Mucosa of descending colon (tissue), 3 donors: ENCODE measurements around the gene THEM4. TPM values are rescaled to one million over a fixed set of nuclear protein-coding genes. Genes with fewer than 3 reads are reported as not detected.

Source experiments
- ATAC-seq: fragments of 200-7000 bp; cut with Tn5 transposase; one replicate; pipeline ENCODE4 v1.9.1; 2020; ENCODE audit warnings: mild to moderate bottlenecking, moderate library complexity
- DNase-seq, 3 donors: peaks; one replicate each; pipeline ENCODE4 v3.0.0-alpha.2; 2020
- H3K36me3 ChIP-seq: fragments of 200-600 bp; one replicate; pipeline ENCODE4 v1.8.0; 2021; ENCODE audit warnings: low read depth, mild to moderate bottlenecking
- H3K4me1 ChIP-seq: fragments of 200-600 bp; one replicate; pipeline ENCODE4 v1.8.0; 2021; ENCODE audit warnings: low read depth, mild to moderate bottlenecking
- H3K4me3 ChIP-seq: fragments of 200-600 bp; one replicate; pipeline ENCODE4 v1.8.0; 2021; ENCODE audit warnings: mild to moderate bottlenecking
- H3K9me3 ChIP-seq: fragments of 200-600 bp; one replicate; pipeline ENCODE4 v1.8.0; 2021; ENCODE audit warnings: mild to moderate bottlenecking
- intact Hi-C, 2 donors: fragments of 100-400 bp; cut with DNase I in 1 of 2; cut with micrococcal nuclease in 1 of 2; formaldehyde crosslinking; loops; one replicate each; pipeline versions ENCODE4 v1.11.0 to v1.11.1; 2022; cut with DNase I, micrococcal nuclease
- total RNA-seq, 3 donors: library from RNA; stranded (reverse); fragmentation: NEBNext Ultra II Directional in 2 of 3; extraction: Animal tissue kit (Norgen Biotek cat#: 25700) in 2 of 3; gene quantifications; one replicate each; pipeline versions ENCODE4 v1.2.1 to v1.2.4, GENCODE V29; 2021 to 2023
- TF ChIP-seq, protein P1 (sequence below): fragments of 200-600 bp; IDR thresholded peaks from one replicate; pipeline ENCODE4 v1.8.0; 2022; ENCODE audit warnings: antibody characterized with exemption, mild to moderate bottlenecking
- donor health status: DM: no; HTN: no; CAD: no; lungs with moderate emphysema.
- donor health status: DM: no; HTN: no; CAD: no.
- donor health status: DM: no; HTN: yes; CAD: no.

Gene THEM4
- total RNA-seq, 3 donors from 2014 or later, result 9.1 to 12.7 (median 11.3) TPM

DNA sequence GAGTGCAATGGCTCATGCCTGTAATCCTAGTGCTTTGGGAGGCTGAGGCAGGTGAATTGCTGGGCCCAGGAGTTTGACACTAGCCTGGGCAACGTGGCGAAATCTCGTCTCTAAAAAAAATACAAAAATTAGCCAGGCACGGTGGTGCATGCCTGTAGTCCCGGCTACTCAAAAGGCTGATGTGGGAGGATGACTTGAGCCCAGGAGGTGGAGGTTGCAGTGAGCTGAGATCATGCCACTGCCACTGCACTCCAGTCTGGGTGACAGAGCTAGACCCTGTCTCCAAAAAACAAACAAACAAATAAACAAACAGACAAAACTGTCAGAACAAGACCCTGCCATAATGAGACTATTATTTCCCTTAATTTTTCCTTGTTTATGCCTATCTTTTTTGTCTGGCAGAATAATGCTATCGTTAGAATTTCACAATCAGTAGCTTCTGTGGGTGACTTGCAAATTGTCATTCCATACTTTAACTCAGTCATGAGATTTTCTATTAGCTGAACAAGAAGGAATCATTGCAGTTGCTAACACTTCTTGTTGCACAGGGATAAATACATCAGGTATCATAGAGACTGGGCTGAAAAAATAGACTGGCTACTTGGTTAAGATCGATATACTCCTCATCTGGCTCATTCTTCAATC is 7.5 kb upstream of the THEM4 start:
- H3K36me3 ChIP-seq, result no peaks in the 10 kb centered on the region
- no peaks in the 10 kb centered on the region for H3K9me3 ChIP-seq
- no peaks in the 10 kb centered on the region for H3K4me1 ChIP-seq
- DNase-seq (no peak), ATAC-seq (no peak)
- no peak overlapping the region for H3K4me3 ChIP-seq
- intact Hi-C loops, result no loop called here
- TF ChIP-seq, protein P1, sequence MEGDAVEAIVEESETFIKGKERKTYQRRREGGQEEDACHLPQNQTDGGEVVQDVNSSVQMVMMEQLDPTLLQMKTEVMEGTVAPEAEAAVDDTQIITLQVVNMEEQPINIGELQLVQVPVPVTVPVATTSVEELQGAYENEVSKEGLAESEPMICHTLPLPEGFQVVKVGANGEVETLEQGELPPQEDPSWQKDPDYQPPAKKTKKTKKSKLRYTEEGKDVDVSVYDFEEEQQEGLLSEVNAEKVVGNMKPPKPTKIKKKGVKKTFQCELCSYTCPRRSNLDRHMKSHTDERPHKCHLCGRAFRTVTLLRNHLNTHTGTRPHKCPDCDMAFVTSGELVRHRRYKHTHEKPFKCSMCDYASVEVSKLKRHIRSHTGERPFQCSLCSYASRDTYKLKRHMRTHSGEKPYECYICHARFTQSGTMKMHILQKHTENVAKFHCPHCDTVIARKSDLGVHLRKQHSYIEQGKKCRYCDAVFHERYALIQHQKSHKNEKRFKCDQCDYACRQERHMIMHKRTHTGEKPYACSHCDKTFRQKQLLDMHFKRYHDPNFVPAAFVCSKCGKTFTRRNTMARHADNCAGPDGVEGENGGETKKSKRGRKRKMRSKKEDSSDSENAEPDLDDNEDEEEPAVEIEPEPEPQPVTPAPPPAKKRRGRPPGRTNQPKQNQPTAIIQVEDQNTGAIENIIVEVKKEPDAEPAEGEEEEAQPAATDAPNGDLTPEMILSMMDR, result no peak

DNA sequence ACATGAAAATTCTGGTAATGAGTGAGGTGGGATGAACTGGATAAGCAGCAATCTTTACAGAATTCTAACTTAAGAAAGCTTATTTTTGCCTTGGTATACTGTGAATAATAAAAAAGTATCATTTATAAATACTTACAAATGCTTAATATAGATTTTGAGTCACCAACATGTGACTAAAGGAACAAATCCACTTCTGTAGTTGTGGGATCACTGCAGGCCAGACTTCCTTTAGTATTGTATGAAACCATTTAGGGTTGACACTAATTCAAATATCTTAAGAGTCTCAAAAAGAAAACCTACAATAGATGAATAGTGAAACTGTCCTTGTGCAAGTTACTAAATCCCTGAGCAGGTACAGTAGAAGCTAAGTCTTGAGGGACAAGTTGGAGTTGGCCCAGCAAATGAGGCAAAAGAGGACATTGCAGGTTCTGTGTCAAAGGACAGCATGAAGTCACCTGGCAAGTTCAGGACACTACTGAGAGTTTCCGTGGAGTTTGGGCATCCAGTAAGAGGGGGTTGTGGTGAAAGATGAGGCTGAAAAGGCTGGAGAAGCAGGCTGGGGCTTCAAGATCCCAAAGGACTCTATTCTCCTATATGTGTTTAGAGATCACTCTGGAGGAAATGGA is 5.9 kb upstream of the THEM4 start:
- no peaks in the 10 kb centered on the region for H3K9me3 ChIP-seq
- H3K36me3 ChIP-seq, result no peaks in the 10 kb centered on the region
- ATAC-seq (no peak), DNase-seq (no peak)
- intact Hi-C loops, result no loop called here
- no peak overlapping the region for H3K4me3 ChIP-seq
- TF ChIP-seq, protein P1, result no peak
- no peaks in the 10 kb centered on the region for H3K4me1 ChIP-seq

DNA sequence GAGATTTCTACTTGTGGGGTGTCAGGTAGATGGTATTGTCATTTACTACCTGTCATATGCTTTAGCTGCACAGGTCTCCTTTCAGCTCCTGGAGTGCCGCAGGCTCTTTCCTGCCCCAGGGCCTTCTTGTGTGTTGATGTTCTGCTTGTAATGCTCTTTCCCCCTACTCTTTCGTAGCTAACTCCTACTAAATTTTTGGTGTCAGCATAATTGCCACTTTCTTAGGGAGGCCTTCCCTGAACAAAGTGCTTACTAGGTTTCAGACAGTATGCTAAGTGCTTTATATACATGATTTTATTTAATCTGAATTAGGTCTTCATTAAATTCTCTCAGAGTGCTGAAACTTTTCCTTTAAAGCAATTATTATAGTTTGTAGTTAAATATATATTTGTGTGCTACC is 4.8 kb upstream of the THEM4 start:
- TF ChIP-seq, protein P1, result no peak
- H3K4me1 ChIP-seq, result no peaks in the 10 kb centered on the region
- H3K9me3 ChIP-seq, result no peaks in the 10 kb centered on the region
- ATAC-seq (no peak), DNase-seq (no peak)
- intact Hi-C loops, result no loop called here
- no peak overlapping the region for H3K4me3 ChIP-seq
- H3K36me3 ChIP-seq, result no peaks in the 10 kb centered on the region

DNA sequence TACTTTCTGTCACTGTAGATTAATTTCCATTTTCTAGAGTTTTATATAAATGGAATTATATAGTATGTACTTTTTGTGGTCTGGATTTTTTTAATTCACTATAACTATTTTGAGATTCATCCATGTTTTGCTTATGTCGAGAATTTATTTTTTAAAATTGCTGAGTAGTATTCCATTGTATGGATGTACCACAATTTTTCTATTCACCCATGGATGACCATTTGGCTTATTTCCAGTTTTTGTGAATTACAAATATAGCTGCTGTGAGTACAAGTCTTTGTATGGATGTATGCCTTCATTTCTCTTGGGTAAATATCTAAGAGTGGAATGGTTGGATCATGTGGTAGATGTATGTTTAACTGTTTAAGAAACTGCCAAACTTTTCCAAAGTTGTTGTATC is 3.7 kb upstream of the THEM4 start:
- TF ChIP-seq, protein P1, result no peak
- DNase-seq (no peak), ATAC-seq (no peak)
- no peaks in the 10 kb centered on the region for H3K36me3 ChIP-seq
- intact Hi-C loops, result no loop called here
- no peaks in the 10 kb centered on the region for H3K4me1 ChIP-seq
- no peak overlapping the region for H3K4me3 ChIP-seq
- H3K9me3 ChIP-seq, result peaks cover 2% of the 10 kb centered on the region

DNA sequence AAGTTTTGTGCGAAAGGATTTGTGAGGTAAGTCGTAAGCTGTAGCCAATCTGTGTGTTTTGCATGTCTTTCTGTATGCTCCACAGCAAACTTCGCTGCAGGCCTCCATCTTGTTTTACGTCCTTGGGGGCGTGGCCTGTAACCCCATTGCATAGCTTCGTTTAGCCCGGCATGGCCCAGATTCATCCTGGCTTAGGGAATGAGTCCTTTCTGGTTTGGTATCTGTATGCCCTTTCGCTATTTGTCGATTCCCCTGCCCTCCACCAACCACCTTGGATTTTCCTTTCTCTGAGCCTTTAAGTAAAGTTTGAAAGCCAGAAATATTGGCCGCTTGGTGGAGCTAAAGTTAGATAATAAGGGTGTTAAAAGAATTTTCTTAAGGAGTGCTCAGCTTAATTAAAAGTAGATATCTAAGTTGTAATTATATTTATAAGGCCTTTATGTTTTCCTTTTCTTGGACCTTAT is 1.1 kb downstream of the THEM4 start:
- ATAC-seq, result no peak

More for the DNA sequence above, 1.1 kb downstream of the THEM4 start:
- TF ChIP-seq, protein P1, result no peak
- intact Hi-C loops, result no loop called here
- DNase-seq, result no peak
- no peaks in the 10 kb centered on the region for H3K36me3 ChIP-seq
- H3K4me3 ChIP-seq, result no peak overlapping the region
- no peaks in the 10 kb centered on the region for H3K4me1 ChIP-seq
- H3K9me3 ChIP-seq, result peaks cover 22% of the 10 kb centered on the region
